GM12865 (cell line): ENCODE data around the gene SLCO4A1.
A peak's percentile ranks its signal among the peaks of the same experiment; 100 is the strongest.

ENCODE experiments used
- DNase-seq: peaks from one replicate; pipeline ENCODE4 v3.0.0; 2010; ENCODE audit warnings: low read depth
- H3K4me3 ChIP-seq: 2 replicates; pipeline ENCODE4 v1.5.1; 2011; ENCODE audit warnings: mild to moderate bottlenecking, low read depth, low read length, control low read depth
- CTCF ChIP-seq: IDR thresholded peaks from 2 replicates; pipeline ENCODE4 v1.5.1; 2011; ENCODE audit warnings: low read length, control low read depth, low read depth, inconsistent platforms; ENCODE audit not compliant: insufficient read depth; ENCODE audit errors: missing control alignments

The SLCO4A1 gene

GRCh38 chr20:62642051-62642665 is at the start of gene SLCO4A1:
SLCO4A1 (plus strand) TSS chr20:62642503; CDS start chr20:62656455, 13,952 bp downstream.
- TF ChIP-seq CTCF, result no peak
- peak within 1 kb of the TSS; percentile 69 for H3K4me3 ChIP-seq
- DNase-seq, result peak; percentile 89

GRCh38 chr20:62592506-62593177 is 49.7 kb upstream of the SLCO4A1 start:
- TF ChIP-seq CTCF, result no peak
- no peak overlapping the region for H3K4me3 ChIP-seq
- DNase-seq, result no peak

- no peak overlapping the region for H3K4me3 ChIP-seq
- no peak for TF ChIP-seq CTCF
- DNase-seq, result no peak
Measured at GRCh38 chr20:62593616-62594015, 48.7 kb upstream of the SLCO4A1 start.

- no peak overlapping the region for H3K4me3 ChIP-seq
- no peak for TF ChIP-seq CTCF
- no peak for DNase-seq
Measured at GRCh38 chr20:62595069-62595468, 47.2 kb upstream of the SLCO4A1 start.

- no peak overlapping the region for H3K4me3 ChIP-seq
- TF ChIP-seq CTCF, result no peak
- no peak for DNase-seq
Measured at GRCh38 chr20:62595491-62595890, 46.8 kb upstream of the SLCO4A1 start.

GRCh38 chr20:62596486-62596885 is 45.8 kb upstream of the SLCO4A1 start:
- H3K4me3 ChIP-seq, result no peak overlapping the region
- TF ChIP-seq CTCF, result no peak
- no peak for DNase-seq
